OCI-LY3 (cell line): ENCODE measurements around the gene GHR.

Experiments
- EZH2phosphoT487 ChIP-seq: fragments of 200-600 bp; shearing (Covaris generic); IDR thresholded peaks from 2 replicates; pipeline ENCODE4 v1.6.1; 2018; ENCODE audit warnings: antibody characterized with exemption, mixed run types, low read depth
- TF ChIP-seq, protein P1 (sequence below): fragments of 200-600, 300-600 bp; sonication (generic); IDR thresholded peaks from 2 replicates; pipeline ENCODE4 v1.5.1; 2014; ENCODE audit warnings: antibody characterized with exemption, low read length, low read depth

DNA sequence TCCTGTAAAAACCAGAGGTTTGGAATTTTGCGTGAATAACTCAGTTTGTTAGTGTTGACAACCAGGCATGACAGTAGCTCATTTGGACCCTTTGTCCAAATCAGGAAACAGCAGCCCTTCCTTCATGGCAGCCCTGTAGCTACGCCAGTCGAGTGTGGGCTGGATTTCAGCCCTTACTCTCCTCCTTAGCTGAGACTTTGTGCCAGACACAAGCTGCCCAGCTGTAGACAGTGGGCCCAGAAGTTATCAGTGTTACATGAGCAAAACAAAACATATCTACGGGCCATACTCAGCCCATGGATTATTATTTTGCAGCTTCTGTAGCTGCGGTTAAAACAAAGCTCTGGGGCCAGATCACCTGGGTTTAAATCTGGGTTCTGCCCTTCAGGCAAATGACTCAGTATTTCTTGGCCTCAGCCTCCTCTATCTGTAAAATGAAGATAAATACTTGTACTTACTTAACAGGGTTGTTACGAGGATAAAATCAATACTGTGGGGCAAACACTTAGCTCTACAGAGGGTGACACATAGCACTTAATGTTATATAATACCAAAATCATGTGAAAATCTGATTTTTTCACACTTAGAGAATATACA lies 76.9 kb downstream of the GHR start:
- TF ChIP-seq, protein P1, sequence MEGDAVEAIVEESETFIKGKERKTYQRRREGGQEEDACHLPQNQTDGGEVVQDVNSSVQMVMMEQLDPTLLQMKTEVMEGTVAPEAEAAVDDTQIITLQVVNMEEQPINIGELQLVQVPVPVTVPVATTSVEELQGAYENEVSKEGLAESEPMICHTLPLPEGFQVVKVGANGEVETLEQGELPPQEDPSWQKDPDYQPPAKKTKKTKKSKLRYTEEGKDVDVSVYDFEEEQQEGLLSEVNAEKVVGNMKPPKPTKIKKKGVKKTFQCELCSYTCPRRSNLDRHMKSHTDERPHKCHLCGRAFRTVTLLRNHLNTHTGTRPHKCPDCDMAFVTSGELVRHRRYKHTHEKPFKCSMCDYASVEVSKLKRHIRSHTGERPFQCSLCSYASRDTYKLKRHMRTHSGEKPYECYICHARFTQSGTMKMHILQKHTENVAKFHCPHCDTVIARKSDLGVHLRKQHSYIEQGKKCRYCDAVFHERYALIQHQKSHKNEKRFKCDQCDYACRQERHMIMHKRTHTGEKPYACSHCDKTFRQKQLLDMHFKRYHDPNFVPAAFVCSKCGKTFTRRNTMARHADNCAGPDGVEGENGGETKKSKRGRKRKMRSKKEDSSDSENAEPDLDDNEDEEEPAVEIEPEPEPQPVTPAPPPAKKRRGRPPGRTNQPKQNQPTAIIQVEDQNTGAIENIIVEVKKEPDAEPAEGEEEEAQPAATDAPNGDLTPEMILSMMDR: no peak
- no peak for TF ChIP-seq EZH2phosphoT487
